Stimulated activated naive CD8-positive, alpha-beta T cell treated with anti-CD3 and anti-CD28 coated beads, Interleukin-15, amount 100 ng/mL, for 72 hours (primary cell): ENCODE data around the gene MAP2K5.

Experiments used
- ATAC-seq: fragments of 150-1000 bp; cut with Tn5 transposase; 2 replicates; pipeline ENCODE4 v1.10.0; 2021; ENCODE audit warnings: mild to moderate bottlenecking, moderate library complexity
- DNase-seq, 2 donors: peaks; one replicate each; pipeline ENCODE4 v3.0.0; 2021 to 2022
- H3K27ac Mint-ChIP-seq, 2 donors: one replicate each; pipeline ENCODE4 v1.8.0; 2022; ENCODE audit warnings: mild to moderate bottlenecking in 2 of 2, mixed read lengths in 2 of 2, moderate library complexity in 2 of 2
- H3K27me3 Mint-ChIP-seq: one replicate; pipeline ENCODE4 v1.8.0; 2022; ENCODE audit warnings: mixed read lengths
- H3K4me1 Mint-ChIP-seq: one replicate; pipeline ENCODE4 v1.8.0; 2022; ENCODE audit warnings: mild to moderate bottlenecking, mixed read lengths
- H3K4me3 Mint-ChIP-seq, 2 donors: one replicate each; pipeline ENCODE4 v1.8.0; 2022; ENCODE audit warnings: mild to moderate bottlenecking in 2 of 2, mixed read lengths in 2 of 2, moderate library complexity in 1 of 2
- H3K9me3 Mint-ChIP-seq, 2 donors: one replicate each; pipeline ENCODE4 v1.8.0; 2022; ENCODE audit warnings: mixed read lengths in 2 of 2

Gene MAP2K5

GRCh38 chr15:67821784-67822440 is 279.4 kb downstream of the MAP2K5 start:
- Mint-ChIP-seq H3K27ac (no peak overlapping the region), H3K4me1 (peaks cover 61% of the 10 kb centered on the region), H3K4me3 (peak overlapping the region; percentile 34 to 72), H3K27me3 (peaks cover 97% of the 10 kb centered on the region), H3K9me3 (no peaks in the 10 kb centered on the region)
- DNase-seq: no peak
- ATAC-seq: no peak

GRCh38 chr15:67822537-67823313 is 280.2 kb downstream of the MAP2K5 start:
- H3K9me3 Mint-ChIP-seq: no peaks in the 10 kb centered on the region
- H3K4me3 Mint-ChIP-seq: peak overlapping the region; percentile 29 to 34

GRCh38 chr15:67823314-67824196 is 281.1 kb downstream of the MAP2K5 start:
- H3K4me1 Mint-ChIP-seq: peaks cover 68% of the 10 kb centered on the region

More at GRCh38 chr15:67822537-67823313, 280.2 kb downstream of the MAP2K5 start:
- H3K27ac Mint-ChIP-seq: no peak overlapping the region
- no peak for ATAC-seq
- peaks cover 61% of the 10 kb centered on the region for H3K4me1 Mint-ChIP-seq
- peaks cover 91% of the 10 kb centered on the region for H3K27me3 Mint-ChIP-seq
- peak in 1 of 2 donors; percentile 21 for DNase-seq

GRCh38 chr15:67824197-67824968 is 281.9 kb downstream of the MAP2K5 start:
- Mint-ChIP-seq H3K4me1 (peaks cover 76% of the 10 kb centered on the region), H3K9me3 (no peaks in the 10 kb centered on the region), H3K27me3 (peaks cover 90% of the 10 kb centered on the region), H3K27ac (peak overlapping the region in 1 of 2 donors; percentile 47), H3K4me3 (peak overlapping the region; percentile 87)
- ATAC-seq (no peak), DNase-seq (peak in 1 of 2 donors; percentile 19)

More at GRCh38 chr15:67823314-67824196, 281.1 kb downstream of the MAP2K5 start:
- peak overlapping the region; percentile 4 to 47 for H3K27ac Mint-ChIP-seq
- DNase-seq: peak in 1 of 2 donors; percentile 18
- ATAC-seq: no peak
- peak overlapping the region; percentile 87 for H3K4me3 Mint-ChIP-seq
- no peaks in the 10 kb centered on the region for H3K9me3 Mint-ChIP-seq
- peaks cover 90% of the 10 kb centered on the region for H3K27me3 Mint-ChIP-seq

- Mint-ChIP-seq H3K4me1 (peaks cover 78% of the 10 kb centered on the region), H3K27ac (no peak within 1 kb of the TSS), H3K9me3 (no peaks in the 10 kb centered on the region), H3K27me3 (peaks cover 90% of the 10 kb centered on the region), H3K4me3 (peak within 1 kb of the TSS; percentile 62 to 66)
- DNase-seq (peak in 1 of 2 donors; percentile 29), ATAC-seq (no peak)
Measured at GRCh38 chr15:67824976-67825880, 282.7 kb downstream of the MAP2K5 start, which contains the start of gene SKOR1. Gene SKOR1 (plus strand): TSS chr15:67825509. CDS start chr15:67825603, 94 bp downstream.

GRCh38 chr15:67825881-67826716 is 283.6 kb downstream of the MAP2K5 start:
- DNase-seq (peak in 1 of 2 donors; percentile 20), ATAC-seq (no peak)
- no peaks in the 10 kb centered on the region for H3K9me3 Mint-ChIP-seq
- H3K4me3 Mint-ChIP-seq: peak overlapping the region; percentile 62 to 66
- no peak overlapping the region for H3K27ac Mint-ChIP-seq
- H3K4me1 Mint-ChIP-seq: peaks cover 77% of the 10 kb centered on the region
- peaks cover 90% of the 10 kb centered on the region for H3K27me3 Mint-ChIP-seq

- Mint-ChIP-seq H3K4me1 (peaks cover 69% of the 10 kb centered on the region), H3K27ac (no peak overlapping the region), H3K27me3 (peaks cover 90% of the 10 kb centered on the region), H3K9me3 (no peaks in the 10 kb centered on the region), H3K4me3 (no peak overlapping the region)
- ATAC-seq (no peak), DNase-seq (peak in 1 of 2 donors; percentile 20)
Measured at GRCh38 chr15:67826717-67827561, 284.4 kb downstream of the MAP2K5 start.

GRCh38 chr15:67827562-67828277 is 285.2 kb downstream of the MAP2K5 start:
- ATAC-seq: no peak
- H3K9me3 Mint-ChIP-seq: no peaks in the 10 kb centered on the region
- H3K4me3 Mint-ChIP-seq: peak overlapping the region in 1 of 2 donors; percentile 60
- H3K4me1 Mint-ChIP-seq: peaks cover 67% of the 10 kb centered on the region
- H3K27me3 Mint-ChIP-seq: peaks cover 90% of the 10 kb centered on the region
- no peak overlapping the region for H3K27ac Mint-ChIP-seq
- DNase-seq: peak in 1 of 2 donors; percentile 25

GRCh38 chr15:67828278-67828968 is 285.9 kb downstream of the MAP2K5 start:
- Mint-ChIP-seq H3K9me3 (no peaks in the 10 kb centered on the region), H3K4me3 (peak overlapping the region; percentile 60 to 73), H3K27me3 (peaks cover 90% of the 10 kb centered on the region), H3K4me1 (peaks cover 70% of the 10 kb centered on the region), H3K27ac (no peak overlapping the region)
- DNase-seq (peak in 1 of 2 donors; percentile 13), ATAC-seq (no peak)

GRCh38 chr15:67828969-67829646 is 286.6 kb downstream of the MAP2K5 start:
- H3K27ac Mint-ChIP-seq: no peak overlapping the region
- no peaks in the 10 kb centered on the region for H3K9me3 Mint-ChIP-seq
- peaks cover 70% of the 10 kb centered on the region for H3K4me1 Mint-ChIP-seq
- DNase-seq (peak in 1 of 2 donors; percentile 17), ATAC-seq (no peak)
- peaks cover 90% of the 10 kb centered on the region for H3K27me3 Mint-ChIP-seq
- peak overlapping the region; percentile 60 to 73 for H3K4me3 Mint-ChIP-seq
